H1 (cell line): ENCODE measurements around the gene RPS19. TPM values are rescaled to one million over a fixed set of nuclear protein-coding genes. Genes with fewer than 3 reads are reported as not detected.

Experiments
- HDAC2 ChIP-seq, 2 experiments: fragments of 300-600 bp in 1 of 2; sonication (generic) in 1 of 2; IDR thresholded peaks; 2 replicates each; pipeline ENCODE4 v1.6.1; 2011 to 2012; ENCODE audit warnings: low read depth in 2 of 2, low read length in 2 of 2, mild to moderate bottlenecking in 2 of 2, moderate library complexity in 2 of 2, borderline replicate concordance in 1 of 2, inconsistent platforms in 1 of 2
- KDM4A ChIP-seq: IDR thresholded peaks from one replicate; pipeline ENCODE4 v1.7.1; 2012; ENCODE audit warnings: low read depth, mild to moderate bottlenecking, moderate library complexity, low read length, inconsistent platforms; ENCODE audit not compliant: severe bottlenecking
- SIN3A ChIP-seq, 2 experiments: IDR thresholded peaks in 1 of 2; conservative IDR thresholded peaks in 1 of 2; 2 replicates each; pipeline ENCODE4 v1.6.1; 2011 to 2012; ENCODE audit warnings: low read length in 2 of 2, improper control_type of control experiment in 1 of 2, low read depth in 1 of 2, mild to moderate bottlenecking in 1 of 2
- SIRT6 ChIP-seq: IDR thresholded peaks from one replicate; pipeline ENCODE4 v1.7.1; 2012; ENCODE audit warnings: low read length, inconsistent platforms
- SIX5 ChIP-seq: IDR thresholded peaks from 2 replicates; pipeline ENCODE4 v1.6.1; 2011; ENCODE audit warnings: mild to moderate bottlenecking, low read depth, low read length
- SP1 ChIP-seq: IDR thresholded peaks from 2 replicates; pipeline ENCODE4 v1.6.1; 2011; ENCODE audit warnings: low read depth, low read length
- TAF7 ChIP-seq: optimal IDR thresholded peaks from 2 replicates; pipeline ENCODE3; 2011; ENCODE audit warnings: low read depth, mild to moderate bottlenecking, inconsistent platforms, low read length, moderate library complexity, borderline replicate concordance
- TCF12 ChIP-seq: IDR thresholded peaks from 2 replicates; pipeline ENCODE4 v1.6.1; 2011; ENCODE audit warnings: low read depth, mild to moderate bottlenecking, low read length
- polyA plus RNA-seq, 7 experiments: library from polyadenylated mRNA; depleted of rRNA in 3 of 7; stranded (reverse) in 5 of 7; unstranded in 2 of 7; fragments of >200 nt in 5 of 7; fragments of 200-250 nt in 2 of 7; gene quantifications; 1 replicate in 5 of 7; 2 replicates in 1 of 7; 4 replicates in 1 of 7; pipeline versions ENCODE4 v1.2.1 to v1.2.3, GENCODE V29; 2011 to 2013; ENCODE audit warnings: missing spikeins in 2 of 7, mixed read lengths in 2 of 7
- total RNA-seq: library from RNA; stranded (reverse); fragmentation: NEBNext Ultra II Directional; extraction: Animal tissue kit (Norgen Biotek cat#: 25700); gene quantifications from 2 replicates; pipeline ENCODE4 v1.2.1, GENCODE V29; 2021

The RPS19 gene
- total and polyA plus RNA-seq, 2 of the 8 experiments (the other 6 are each of a cell fraction or from before 2014, with no cell fraction given) = 2,817 to 5,751 TPM

DNA sequence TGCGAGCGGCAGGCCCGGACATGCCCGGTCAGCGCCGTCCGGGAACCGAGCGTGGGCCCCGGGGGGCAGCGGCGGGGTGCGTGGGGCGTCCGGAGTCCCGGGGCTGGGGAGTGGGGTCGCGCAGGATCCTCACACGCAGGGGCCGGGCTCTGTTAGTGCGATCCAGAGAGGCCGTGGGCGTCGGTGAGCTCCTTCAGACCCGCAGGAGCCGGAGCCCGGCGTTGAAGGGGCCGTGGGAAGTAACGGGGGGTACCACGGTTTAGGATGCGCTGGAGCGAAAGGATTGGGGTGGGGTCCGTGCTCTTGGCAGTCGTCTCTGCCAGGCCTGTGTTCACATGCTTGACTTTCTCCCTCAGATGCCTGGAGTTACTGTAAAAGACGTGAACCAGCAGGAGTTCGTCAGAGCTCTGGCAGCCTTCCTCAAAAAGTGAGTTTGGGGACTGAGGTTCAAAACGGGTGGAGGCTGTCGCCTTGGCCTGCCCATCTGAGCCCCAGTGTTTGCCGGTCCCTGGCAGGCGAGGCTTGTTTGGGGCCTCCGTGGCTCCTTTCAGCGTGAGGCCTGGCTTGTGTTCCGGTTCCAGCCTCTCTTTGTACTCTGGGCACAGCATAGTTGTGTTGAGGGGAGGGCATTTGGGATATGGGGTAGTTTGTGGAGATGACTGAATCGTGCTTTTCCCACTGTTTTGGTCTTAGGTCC is 512 bp downstream of the RPS19 start (continued):
- TF ChIP-seq SIN3A (conservative IDR thresholded peaks at IDR 0.05 in 1 of 2, IDR thresholded peaks at IDR 0.05 in 1 of 2; ENCODE audit: low read depth in 1 of 2, low read length in 2 of 2) (peak in 1 of 2 experiments; percentile 69; a peak in 1 of 4 replicates), KDM4A (no peak), TAF7 (no peak), SP1 (0 out of 2 replicates have a peak, but pooled peaks have one; percentile 66), TCF12 (no peak), SIRT6 (no peak), SIX5 (no peak), HDAC2 (IDR thresholded peaks at IDR 0.05; ENCODE audit: borderline replicate concordance in 1 of 2, low read depth in 2 of 2, low read length in 2 of 2) (no peak)
